Esophagus muscularis mucosa (tissue), 4 donors: ENCODE measurements around the gene ETFBKMT.

Source experiments
- EP300 ChIP-seq: sonication (generic); formaldehyde crosslinking; IDR thresholded peaks from one replicate; pipeline ENCODE4 v1.6.1; 2017; ENCODE audit warnings: antibody characterized with exemption
- POLR2A ChIP-seq: fragments of 450-650 bp; IDR thresholded peaks from one replicate; pipeline ENCODE4 v1.6.1; 2017; ENCODE audit warnings: antibody characterized with exemption, moderate library complexity, mild to moderate bottlenecking, low read depth
- POLR2AphosphoS5 ChIP-seq, 2 donors: sonication (generic); formaldehyde crosslinking; IDR thresholded peaks; one replicate each; pipeline ENCODE4 v1.6.1; 2017; ENCODE audit warnings: antibody characterized with exemption in 2 of 2
- TF ChIP-seq, protein P1 (sequence below), 3 experiments: fragments of 200-600 bp in 2 of 3; fragments of 450-650 bp in 1 of 3; sonication (generic) in 2 of 3; IDR thresholded peaks; one replicate each; pipeline ENCODE4 v1.5.1; 2017 to 2019; ENCODE audit warnings: antibody characterized with exemption in 3 of 3, mild to moderate bottlenecking in 2 of 3, moderate library complexity in 1 of 3

DNA sequence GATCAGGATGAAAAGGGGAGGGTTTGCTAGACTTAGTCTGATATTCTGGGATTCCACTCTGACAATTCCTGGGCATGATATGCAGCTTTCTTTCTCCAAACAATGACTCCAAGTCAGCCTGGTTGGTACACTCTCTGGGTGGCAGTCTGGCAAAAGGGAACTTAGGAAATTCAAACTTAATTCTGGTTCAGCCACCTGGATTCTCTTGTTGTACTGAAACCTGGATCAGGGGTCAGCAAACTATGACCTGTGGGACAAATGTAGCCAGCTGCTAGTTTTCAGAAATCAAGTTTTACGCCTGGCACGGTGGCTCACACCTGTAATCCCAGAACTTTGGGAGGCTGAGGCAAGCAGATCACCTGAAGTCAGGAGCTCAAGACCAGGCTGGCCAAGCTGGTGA lies 63.1 kb downstream of the ETFBKMT start:
- TF ChIP-seq, protein P1, sequence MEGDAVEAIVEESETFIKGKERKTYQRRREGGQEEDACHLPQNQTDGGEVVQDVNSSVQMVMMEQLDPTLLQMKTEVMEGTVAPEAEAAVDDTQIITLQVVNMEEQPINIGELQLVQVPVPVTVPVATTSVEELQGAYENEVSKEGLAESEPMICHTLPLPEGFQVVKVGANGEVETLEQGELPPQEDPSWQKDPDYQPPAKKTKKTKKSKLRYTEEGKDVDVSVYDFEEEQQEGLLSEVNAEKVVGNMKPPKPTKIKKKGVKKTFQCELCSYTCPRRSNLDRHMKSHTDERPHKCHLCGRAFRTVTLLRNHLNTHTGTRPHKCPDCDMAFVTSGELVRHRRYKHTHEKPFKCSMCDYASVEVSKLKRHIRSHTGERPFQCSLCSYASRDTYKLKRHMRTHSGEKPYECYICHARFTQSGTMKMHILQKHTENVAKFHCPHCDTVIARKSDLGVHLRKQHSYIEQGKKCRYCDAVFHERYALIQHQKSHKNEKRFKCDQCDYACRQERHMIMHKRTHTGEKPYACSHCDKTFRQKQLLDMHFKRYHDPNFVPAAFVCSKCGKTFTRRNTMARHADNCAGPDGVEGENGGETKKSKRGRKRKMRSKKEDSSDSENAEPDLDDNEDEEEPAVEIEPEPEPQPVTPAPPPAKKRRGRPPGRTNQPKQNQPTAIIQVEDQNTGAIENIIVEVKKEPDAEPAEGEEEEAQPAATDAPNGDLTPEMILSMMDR (IDR thresholded peaks at IDR 0.05) = no peak
- no peak for TF ChIP-seq POLR2A
- no peak for TF ChIP-seq EP300
- TF ChIP-seq POLR2AphosphoS5 (IDR thresholded peaks at IDR 0.05) = no peak
